Choroid plexus epithelial cell (primary cell): ENCODE results near the gene C10orf71.

Source experiments
- DNase-seq: peaks from one replicate; pipeline ENCODE4 v3.0.0-alpha.2; 2010; ENCODE audit warnings: low read depth
- H3K4me3 ChIP-seq: 2 replicates; pipeline ENCODE4 v1.5.1; 2011; ENCODE audit warnings: low read depth, mild to moderate bottlenecking, control low read depth, low read length, moderate library complexity
- CTCF ChIP-seq: conservative IDR thresholded peaks from 2 replicates; pipeline ENCODE4 v1.5.1; 2011; ENCODE audit warnings: low read depth, mild to moderate bottlenecking, control low read depth, inconsistent platforms, low read length, moderate library complexity

C10orf71 gene

GRCh38 chr10:49281461-49281860, 17.5 kb upstream of the C10orf71 start:
- no peak for DNase-seq
- TF ChIP-seq CTCF = peak; percentile 17
- no peak overlapping the region for H3K4me3 ChIP-seq

GRCh38 chr10:49282306-49282705, 16.7 kb upstream of the C10orf71 start:
- TF ChIP-seq CTCF = no peak
- H3K4me3 ChIP-seq = no peak overlapping the region
- DNase-seq = no peak

GRCh38 chr10:49282879-49283341, 16.1 kb upstream of the C10orf71 start:
- DNase-seq = no peak
- TF ChIP-seq CTCF = no peak
- no peak overlapping the region for H3K4me3 ChIP-seq

GRCh38 chr10:49283491-49283890, 15.5 kb upstream of the C10orf71 start:
- H3K4me3 ChIP-seq = no peak overlapping the region
- no peak for TF ChIP-seq CTCF
- DNase-seq = no peak

GRCh38 chr10:49284356-49284755, 14.6 kb upstream of the C10orf71 start:
- DNase-seq = no peak
- H3K4me3 ChIP-seq = no peak overlapping the region
- TF ChIP-seq CTCF = no peak

GRCh38 chr10:49285232-49285631, 13.7 kb upstream of the C10orf71 start:
- H3K4me3 ChIP-seq = no peak overlapping the region
- DNase-seq = peak; percentile 14
- no peak for TF ChIP-seq CTCF

- DNase-seq = no peak
- H3K4me3 ChIP-seq = no peak overlapping the region
- no peak for TF ChIP-seq CTCF
These were observed 12.3 kb upstream of the C10orf71 start for GRCh38 chr10:49286686-49287085.
